HG03521 (cell line): ENCODE results near the gene GREB1L.

Source experiments
- ATAC-seq: cut with Tn5 transposase; IDR thresholded peaks from one replicate; pipeline ENCODE4 v1.9.1; 2021; ENCODE audit warnings: mild to moderate bottlenecking, moderate library complexity; ENCODE audit not compliant: unreplicated experiment

The GREB1L gene

GRCh38 chr18:21444465-21445212, 202.6 kb downstream of the GREB1L start:
- no peak for ATAC-seq

- ATAC-seq, result no peak
Observed at GRCh38 chr18:21448299-21448698, 206.3 kb downstream of the GREB1L start.

- no peak for ATAC-seq
Observed at GRCh38 chr18:21449367-21450290, 207.6 kb downstream of the GREB1L start.

GRCh38 chr18:21450503-21450902, 208.5 kb downstream of the GREB1L start:
- ATAC-seq, result no peak

GRCh38 chr18:21450913-21451312, 208.9 kb downstream of the GREB1L start:
- ATAC-seq, result no peak

- ATAC-seq, result no peak
Observed at GRCh38 chr18:21451851-21452250, 209.8 kb downstream of the GREB1L start.

GRCh38 chr18:21452276-21452780, 210.3 kb downstream of the GREB1L start:
- ATAC-seq, result no peak

- ATAC-seq, result no peak
Observed at GRCh38 chr18:21452796-21453510, 210.9 kb downstream of the GREB1L start.

GRCh38 chr18:21453511-21453901, 211.5 kb downstream of the GREB1L start:
- no peak for ATAC-seq

GRCh38 chr18:21454725-21455124, 212.7 kb downstream of the GREB1L start:
- ATAC-seq, result no peak

- ATAC-seq, result no peak
Observed at GRCh38 chr18:21456428-21457178, 214.6 kb downstream of the GREB1L start.

GRCh38 chr18:21457179-21457535, 215.1 kb downstream of the GREB1L start:
- no peak for ATAC-seq

- no peak for ATAC-seq
Observed at GRCh38 chr18:21458310-21458709, 216.3 kb downstream of the GREB1L start.

GRCh38 chr18:21458788-21459187, 216.8 kb downstream of the GREB1L start:
- ATAC-seq, result no peak

GRCh38 chr18:21459706-21460286, 217.8 kb downstream of the GREB1L start:
- no peak for ATAC-seq

GRCh38 chr18:21461460-21461859, 219.4 kb downstream of the GREB1L start:
- no peak for ATAC-seq

GRCh38 chr18:21463718-21464117, 221.7 kb downstream of the GREB1L start:
- ATAC-seq, result no peak

GRCh38 chr18:21468514-21469164, 226.6 kb downstream of the GREB1L start:
- no peak for ATAC-seq

GRCh38 chr18:21472741-21473140, 230.7 kb downstream of the GREB1L start:
- ATAC-seq, result no peak

- ATAC-seq, result no peak
Observed at GRCh38 chr18:21474621-21475020, 232.6 kb downstream of the GREB1L start.
